Panc1 (cell line): Measurements from ENCODE around the gene IL33. TPM values are rescaled to one million over a fixed set of nuclear protein-coding genes. Genes with fewer than 3 reads are reported as not detected.

Experiments
- ATAC-seq: fragments of 200-7000 bp; cut with Tn5 transposase; 2 replicates; pipeline ENCODE4 v1.9.1; 2020; ENCODE audit warnings: mild to moderate bottlenecking, moderate library complexity
- BruUV-seq: library from RNA; stranded (reverse); fragments of 400-500 nt; replicated peaks from 2 replicates; lab custom pipeline; 2021; lab: Mats Ljungman, UMichigan
- CTCF ChIA-PET: fragments of 300-600 bp; sonication (Branson Sonifier 250); formaldehyde crosslinking; loops from one replicate; lab custom pipeline; 2022; ENCODE audit warnings: antibody characterized with exemption; lab: Charles Lee
- POLR2A ChIA-PET: fragments of 300-600 bp; sonication (Branson Sonifier 250); formaldehyde crosslinking; loops from one replicate; lab custom pipeline; 2022; ENCODE audit warnings: antibody characterized with exemption; lab: Charles Lee
- DNase-seq: peaks from one replicate; pipeline ENCODE4 v3.0.0-alpha.2; 2010; ENCODE audit warnings: low read depth, low spot score
- H3K27ac ChIP-seq: 2 replicates; pipeline ENCODE4 v1.5.1; 2011; ENCODE audit warnings: mild to moderate bottlenecking, low read length, inconsistent platforms
- H3K27me3 ChIP-seq: fragments of 200-500 bp; sonication (Bioruptor generic); 2 replicates; pipeline ENCODE4 v1.6.0; 2014; ENCODE audit warnings: low read length, inconsistent platforms; ENCODE audit not compliant: control insufficient read depth, insufficient read depth
- H3K36me3 ChIP-seq: fragments of 200-500 bp; sonication (Bioruptor generic); 2 replicates; pipeline ENCODE4 v1.5.1; 2014; ENCODE audit warnings: inconsistent platforms, mild to moderate bottlenecking, low read length, moderate library complexity; ENCODE audit not compliant: control insufficient read depth, insufficient read depth
- H3K4me1 ChIP-seq: 2 replicates; pipeline ENCODE4 v1.5.1; 2011; ENCODE audit warnings: inconsistent platforms, mild to moderate bottlenecking, low read length, moderate library complexity; ENCODE audit not compliant: control insufficient read depth, insufficient read depth
- H3K4me3 ChIP-seq, 2 experiments: 2 replicates each; pipeline ENCODE4 v1.5.1; 2011 to 2012; ENCODE audit warnings: low read depth in 2 of 2, low read length in 2 of 2, mild to moderate bottlenecking in 2 of 2, inconsistent platforms in 1 of 2, moderate library complexity in 1 of 2
- H3K9me3 ChIP-seq: fragments of 200-500 bp; sonication (Bioruptor generic); 2 replicates; pipeline ENCODE4 v1.5.1; 2014; ENCODE audit warnings: low read depth, mild to moderate bottlenecking, inconsistent platforms, low read length, moderate library complexity; ENCODE audit not compliant: control insufficient read depth, insufficient read depth
- POLR2AphosphoS5 ChIP-seq: IDR thresholded peaks from 2 replicates; pipeline ENCODE4 v1.6.1; 2012; ENCODE audit warnings: mild to moderate bottlenecking, low read depth, low read length, moderate library complexity
- REST ChIP-seq, 2 experiments: IDR thresholded peaks; 2 replicates each; pipeline ENCODE4 v1.6.1; 2011 to 2012; ENCODE audit warnings: low read depth in 2 of 2, control low read depth in 1 of 2, low read length in 1 of 2, mild to moderate bottlenecking in 1 of 2, moderate library complexity in 1 of 2; ENCODE audit not compliant: insufficient read depth in 1 of 2
- SIN3A ChIP-seq: IDR thresholded peaks from 2 replicates; pipeline ENCODE4 v1.6.1; 2012; ENCODE audit warnings: low read depth, mild to moderate bottlenecking, low read length, moderate library complexity, borderline replicate concordance; ENCODE audit not compliant: insufficient read depth
- TCF7L2 ChIP-seq: IDR thresholded peaks from 2 replicates; pipeline ENCODE4 v1.6.1; 2011; ENCODE audit warnings: mild to moderate bottlenecking, low read depth, low read length, inconsistent platforms
- in situ Hi-C: cut with HindIII; loops from 2 replicates; pipeline ENCODE4 v1.10.0; 2016; ENCODE audit warnings: low sequenced_read_pairs, low pct_unique_long_range_greater_than_20kb
- intact Hi-C: fragments of 100-400 bp; cut with micrococcal nuclease; formaldehyde crosslinking; loops from one replicate; pipeline ENCODE4 v1.10.0; 2022; ENCODE audit not compliant: unreplicated experiment
- total RNA-seq: library from RNA; stranded (reverse); gene quantifications from one replicate; pipeline ENCODE4 v1.2.1, GENCODE V29; 2021; ENCODE audit not compliant: unreplicated experiment
- TF ChIP-seq, protein P1 (sequence below): fragments of 450-650 bp; IDR thresholded peaks from 2 replicates; pipeline ENCODE4 v1.5.1; 2017; ENCODE audit warnings: mild to moderate bottlenecking

Gene IL33
- total RNA-seq, 1 experiment from 2014 or later = not detected

- no TSS peak for BruUV-seq
- in situ Hi-C loops = no loop called here
Observed at GRCh38 chr9:6216951-6217350, 1.3 kb downstream of the IL33 start.

DNA sequence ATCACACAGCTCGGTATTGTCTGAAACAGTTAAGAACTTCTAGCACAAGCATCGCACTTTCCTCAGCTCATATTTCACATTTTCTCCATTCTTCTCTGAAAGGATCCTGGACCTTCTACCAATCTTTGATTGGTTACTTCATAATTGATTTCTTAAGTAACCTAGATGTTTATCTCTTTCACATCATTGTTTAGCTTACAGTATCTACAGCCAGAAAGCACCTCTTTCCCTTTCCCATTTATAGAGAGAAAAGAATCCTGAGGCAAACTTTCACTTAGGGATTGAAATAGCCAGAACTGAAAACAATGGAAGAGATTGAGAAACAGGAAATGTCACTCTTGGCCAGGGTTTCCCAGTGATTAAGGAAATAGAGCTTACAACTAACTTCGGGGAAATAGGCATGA, 2.5 kb downstream of the IL33 start:
- CTCF ChIA-PET = no interaction called here
- H3K27ac ChIP-seq = no peak overlapping the region
- H3K4me3 ChIP-seq = no peak overlapping the region
- POLR2A ChIA-PET = no interaction called here
- TF ChIP-seq TCF7L2 = no peak
- no peak for TF ChIP-seq SIN3A
- no peak for TF ChIP-seq REST (IDR thresholded peaks at IDR 0.05; ENCODE audit: insufficient read depth in 1 of 2, low read depth in 2 of 2, low read length in 1 of 2)
- TF ChIP-seq POLR2AphosphoS5 = no peak
- TF ChIP-seq, protein P1, sequence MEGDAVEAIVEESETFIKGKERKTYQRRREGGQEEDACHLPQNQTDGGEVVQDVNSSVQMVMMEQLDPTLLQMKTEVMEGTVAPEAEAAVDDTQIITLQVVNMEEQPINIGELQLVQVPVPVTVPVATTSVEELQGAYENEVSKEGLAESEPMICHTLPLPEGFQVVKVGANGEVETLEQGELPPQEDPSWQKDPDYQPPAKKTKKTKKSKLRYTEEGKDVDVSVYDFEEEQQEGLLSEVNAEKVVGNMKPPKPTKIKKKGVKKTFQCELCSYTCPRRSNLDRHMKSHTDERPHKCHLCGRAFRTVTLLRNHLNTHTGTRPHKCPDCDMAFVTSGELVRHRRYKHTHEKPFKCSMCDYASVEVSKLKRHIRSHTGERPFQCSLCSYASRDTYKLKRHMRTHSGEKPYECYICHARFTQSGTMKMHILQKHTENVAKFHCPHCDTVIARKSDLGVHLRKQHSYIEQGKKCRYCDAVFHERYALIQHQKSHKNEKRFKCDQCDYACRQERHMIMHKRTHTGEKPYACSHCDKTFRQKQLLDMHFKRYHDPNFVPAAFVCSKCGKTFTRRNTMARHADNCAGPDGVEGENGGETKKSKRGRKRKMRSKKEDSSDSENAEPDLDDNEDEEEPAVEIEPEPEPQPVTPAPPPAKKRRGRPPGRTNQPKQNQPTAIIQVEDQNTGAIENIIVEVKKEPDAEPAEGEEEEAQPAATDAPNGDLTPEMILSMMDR = no peak
- H3K27me3 ChIP-seq = no peaks in the 10 kb centered on the region
- ATAC-seq (no peak), DNase-seq (no peak)
- no TSS peak for BruUV-seq
- intact Hi-C loops (no loop called here), in situ Hi-C loops (no loop called here)
- no peaks in the 10 kb centered on the region for H3K36me3 ChIP-seq
- no peaks in the 10 kb centered on the region for H3K4me1 ChIP-seq
- no peaks in the 10 kb centered on the region for H3K9me3 ChIP-seq

More at GRCh38 chr9:6216951-6217350, 1.3 kb downstream of the IL33 start:
- DNase-seq (no peak), ATAC-seq (no peak)
- Histone ChIP-seq H3K27ac (no peak overlapping the region), H3K36me3 (no peaks in the 10 kb centered on the region), H3K9me3 (no peaks in the 10 kb centered on the region), H3K4me3 (no peak overlapping the region), H3K27me3 (no peaks in the 10 kb centered on the region), H3K4me1 (no peaks in the 10 kb centered on the region)
- TF ChIP-seq SIN3A (no peak), POLR2AphosphoS5 (no peak), REST (IDR thresholded peaks at IDR 0.05; ENCODE audit: insufficient read depth in 1 of 2, low read depth in 2 of 2, low read length in 1 of 2) (no peak), TCF7L2 (no peak)
- TF ChIP-seq, protein P1 = no peak
- intact Hi-C loops = no loop called here
- CTCF ChIA-PET = no interaction called here
- POLR2A ChIA-PET = no interaction called here
